Hematopoietic multipotent progenitor cell treated with erythropoietin and hydrocortisone succinate and interleukin-3 and kit ligand, for 8 days (in vitro differentiated cells): ENCODE data around the gene ZBTB1.
"Not testable (repeated sequence)": the region's sequence is repeated elsewhere in the genome, so short reads cannot be mapped to it uniquely, and the experiment has no call there.

Experiments
- DNase-seq: peaks from one replicate; pipeline ENCODE4 v3.0.0-alpha.2; 2015

ZBTB1 gene

DNA sequence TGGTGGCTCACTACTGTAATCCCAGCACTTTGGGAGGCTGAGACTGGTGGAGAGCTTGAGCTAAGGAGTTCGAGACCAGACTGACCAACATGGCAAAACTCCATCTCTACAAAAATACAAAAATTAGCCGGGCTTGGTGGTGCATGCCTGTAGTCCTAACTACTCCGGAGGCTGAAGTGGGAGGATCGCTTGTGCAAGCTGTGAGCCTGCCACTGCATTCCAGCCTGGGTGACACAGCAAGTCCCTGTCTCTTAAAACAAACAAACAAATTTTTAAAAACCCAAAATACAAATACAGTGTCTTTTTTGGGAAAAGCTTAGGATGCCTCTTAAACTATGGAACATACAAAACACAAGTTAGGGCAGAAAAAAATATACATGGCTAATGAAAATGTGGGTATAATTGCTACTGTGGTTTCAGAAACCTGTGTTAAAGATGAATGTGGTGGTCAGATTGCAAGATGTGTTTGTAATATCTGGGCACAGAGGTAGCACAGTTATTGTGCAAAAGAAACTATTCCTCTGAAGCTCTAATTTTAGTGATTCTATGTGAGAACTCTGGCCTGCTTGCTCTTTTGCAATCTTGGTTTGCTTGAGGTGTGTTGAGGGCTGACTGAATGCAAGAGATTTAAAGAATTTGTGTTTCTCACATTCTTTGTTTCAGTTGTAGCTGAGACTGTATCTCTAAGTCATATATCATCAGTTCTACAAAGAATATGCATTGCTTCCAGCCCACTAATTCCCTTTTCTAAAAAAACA is 32.1 kb downstream of the ZBTB1 start:
- DNase-seq = no peak

DNA sequence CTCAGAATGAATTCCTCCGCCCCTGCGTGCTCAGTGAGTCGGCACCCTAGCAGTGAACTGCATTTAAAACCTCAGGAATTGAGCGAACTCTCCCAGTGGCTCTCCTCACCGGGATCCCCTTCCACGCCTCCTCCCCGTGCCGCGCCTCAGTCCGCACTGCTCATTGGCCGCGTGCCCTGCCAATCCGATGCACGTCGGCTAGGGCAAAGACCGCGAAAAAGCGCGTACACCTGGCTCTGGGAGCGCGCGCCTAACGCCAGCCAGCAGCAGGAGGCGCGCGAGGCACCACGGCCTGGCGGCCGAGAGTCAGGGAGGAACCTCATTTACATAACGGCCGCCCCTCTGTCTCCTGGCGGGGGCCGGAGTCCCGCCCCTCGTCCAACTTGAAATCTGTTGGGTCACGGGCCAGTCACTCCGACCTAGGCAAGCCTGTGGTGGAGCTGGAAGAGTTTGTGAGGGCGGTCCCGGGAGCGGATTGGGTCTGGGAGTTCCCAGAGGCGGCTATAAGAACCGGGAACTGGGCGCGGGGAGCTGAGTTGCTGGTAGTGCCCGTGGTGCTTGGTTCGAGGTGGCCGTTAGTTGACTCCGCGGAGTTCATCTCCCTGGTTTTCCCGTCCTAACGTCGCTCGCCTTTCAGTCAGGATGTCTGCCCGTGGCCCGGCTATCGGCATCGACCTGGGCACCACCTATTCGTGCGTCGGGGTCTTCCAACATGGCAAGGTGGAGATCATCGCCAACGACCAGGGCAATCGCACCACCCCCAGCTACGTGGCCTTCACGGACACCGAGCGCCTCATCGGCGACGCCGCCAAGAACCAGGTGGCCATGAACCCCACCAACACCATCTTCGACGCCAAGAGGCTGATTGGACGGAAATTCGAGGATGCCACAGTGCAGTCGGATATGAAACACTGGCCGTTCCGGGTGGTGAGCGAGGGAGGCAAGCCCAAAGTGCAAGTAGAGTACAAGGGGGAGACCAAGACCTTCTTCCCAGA is 35.9 kb downstream of the ZBTB1 start, which contains the start of gene HSPA2:
Gene HSPA2, plus strand, starts transcription at position 534 of the 995 bp plus-strand sequence. Its CDS starts 109 bp downstream, at position 643.
- peak; percentile 98 for DNase-seq

GRCh38 chr14:64541261-64541971 is 36.8 kb downstream of the ZBTB1 start:
- no peak for DNase-seq

- no peak for DNase-seq
These were observed 37.6 kb downstream of the ZBTB1 start for GRCh38 chr14:64541972-64542835.

DNA sequence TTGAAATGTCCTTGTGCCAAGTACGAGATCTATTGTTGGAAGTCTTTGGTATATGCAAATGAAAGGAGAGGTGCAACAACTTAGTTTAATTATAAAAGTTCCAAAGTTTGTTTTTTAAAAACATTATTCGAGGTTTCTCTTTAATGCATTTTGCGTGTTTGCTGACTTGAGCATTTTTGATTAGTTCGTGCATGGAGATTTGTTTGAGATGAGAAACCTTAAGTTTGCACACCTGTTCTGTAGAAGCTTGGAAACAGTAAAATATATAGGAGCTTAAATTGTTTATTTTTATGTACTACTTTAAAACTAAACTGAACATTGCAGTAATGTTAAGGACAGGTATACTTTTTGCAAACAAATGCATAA is 38.2 kb downstream of the ZBTB1 start:
- no peak for DNase-seq

GRCh38 chr14:64544607-64545312 is 40.2 kb downstream of the ZBTB1 start:
- no peak for DNase-seq

GRCh38 chr14:64549016-64549415 is 44.4 kb downstream of the ZBTB1 start:
- DNase-seq = no peak

DNA sequence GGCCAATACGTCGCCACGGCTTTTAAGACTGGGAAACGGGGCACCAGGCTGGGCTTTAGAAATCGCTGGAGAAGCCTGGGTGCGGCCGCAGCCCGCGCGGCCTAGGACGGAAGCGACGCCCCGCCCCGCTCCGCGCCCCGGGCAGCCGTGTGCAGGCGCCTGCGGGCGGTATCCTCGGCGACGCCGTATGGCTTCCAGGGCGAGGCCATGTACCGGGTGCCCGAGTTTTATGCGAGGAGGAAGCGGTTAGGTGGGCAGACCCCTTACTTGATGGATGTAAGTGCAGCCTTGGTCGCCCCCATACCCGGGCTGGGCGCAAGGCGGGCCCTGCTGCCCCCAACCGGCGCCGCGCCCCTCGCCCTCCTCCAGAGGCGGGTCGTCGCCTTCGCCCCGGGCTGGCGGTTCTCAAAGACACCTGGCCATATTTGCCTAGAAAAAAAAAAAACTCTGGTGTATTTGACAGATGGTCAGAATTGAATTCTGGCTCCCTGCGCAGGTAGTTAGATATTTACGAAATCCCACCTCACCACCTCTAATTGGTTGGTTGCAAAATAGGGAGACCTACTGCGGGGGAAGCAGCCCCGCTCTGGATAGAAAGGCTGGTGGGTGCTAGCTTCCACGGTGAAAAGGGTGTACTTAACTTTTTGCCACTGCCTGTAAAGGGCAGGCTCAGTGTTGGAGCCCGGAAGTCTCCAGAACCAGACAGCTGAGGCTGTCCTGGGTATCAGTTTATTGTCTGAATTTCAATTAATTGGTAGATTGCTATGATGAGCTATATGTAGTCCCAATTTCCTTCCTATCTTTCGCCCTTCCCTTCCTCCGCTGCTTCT is 45.4 kb downstream of the ZBTB1 start, which contains the start of gene PPP1R36:
Gene PPP1R36, plus strand, starts transcription at position 171 of the 830 bp plus-strand sequence. Its CDS starts 37 bp downstream, at position 208.
- DNase-seq = peak; percentile 48

- no peak for DNase-seq
These were observed 46.2 kb downstream of the ZBTB1 start for GRCh38 chr14:64550621-64551333.

DNA sequence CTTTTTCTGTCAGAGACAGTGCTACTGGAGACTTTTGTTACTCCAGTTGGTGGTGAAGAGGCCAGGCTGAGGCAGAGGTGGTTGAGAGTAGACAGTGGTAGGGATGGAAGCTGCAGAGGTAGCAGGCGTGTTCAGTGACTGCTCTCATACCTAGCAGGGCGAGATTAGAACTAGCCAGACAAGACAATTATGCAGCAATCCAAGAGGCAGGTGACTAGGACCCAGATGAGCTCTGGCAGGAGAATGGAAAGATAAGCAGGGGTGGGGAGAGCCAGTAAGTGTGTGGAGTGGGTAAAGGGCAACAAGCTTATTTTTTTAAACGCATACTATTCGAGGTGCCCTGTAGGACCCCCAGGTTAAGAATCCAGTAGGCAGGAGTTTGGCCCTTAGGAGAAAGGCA is 50.0 kb downstream of the ZBTB1 start:
- DNase-seq = no peak

DNA sequence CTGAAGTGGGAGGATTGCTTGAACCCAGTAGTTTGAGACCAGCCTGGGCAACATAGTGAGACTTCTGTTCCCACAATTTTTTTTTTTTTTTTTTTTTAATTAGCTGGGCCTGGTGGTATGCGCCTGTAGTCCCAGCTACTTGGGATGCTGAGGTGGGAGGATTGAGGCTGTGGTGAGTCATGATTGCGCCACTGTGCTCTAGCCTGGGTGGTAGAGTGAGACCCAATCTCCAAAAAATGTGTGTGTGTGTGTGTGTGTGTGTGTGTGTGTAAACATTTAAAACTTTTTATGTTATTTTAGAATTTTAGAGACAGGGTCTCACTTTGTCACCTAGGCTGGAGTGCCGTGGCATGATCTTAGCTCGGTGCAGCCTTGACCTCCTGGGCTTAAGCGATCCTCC is 52.0 kb downstream of the ZBTB1 start:
- DNase-seq = no peak

GRCh38 chr14:64558216-64558615 is 53.6 kb downstream of the ZBTB1 start:
- DNase-seq = not testable (repeated sequence)

DNA sequence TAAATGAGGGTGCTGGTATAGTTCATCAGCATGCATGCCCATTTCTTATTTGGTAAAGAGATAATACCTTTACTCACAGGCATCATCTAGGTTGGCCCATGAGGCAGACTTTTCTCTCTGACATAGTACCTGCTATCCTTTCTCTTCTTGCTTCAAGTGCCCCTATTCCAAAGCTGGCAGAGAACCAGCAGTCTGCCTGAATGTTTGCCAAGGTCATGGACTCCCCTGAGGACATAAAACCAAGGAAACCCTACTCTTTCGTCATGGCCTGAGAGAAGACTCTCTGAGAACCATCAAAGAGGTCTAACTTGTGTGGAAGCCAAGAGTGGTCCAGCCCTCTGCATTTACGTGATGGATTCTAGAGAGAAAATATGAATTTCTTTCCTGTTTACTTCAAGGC is 57.1 kb downstream of the ZBTB1 start:
- no peak for DNase-seq

DNA sequence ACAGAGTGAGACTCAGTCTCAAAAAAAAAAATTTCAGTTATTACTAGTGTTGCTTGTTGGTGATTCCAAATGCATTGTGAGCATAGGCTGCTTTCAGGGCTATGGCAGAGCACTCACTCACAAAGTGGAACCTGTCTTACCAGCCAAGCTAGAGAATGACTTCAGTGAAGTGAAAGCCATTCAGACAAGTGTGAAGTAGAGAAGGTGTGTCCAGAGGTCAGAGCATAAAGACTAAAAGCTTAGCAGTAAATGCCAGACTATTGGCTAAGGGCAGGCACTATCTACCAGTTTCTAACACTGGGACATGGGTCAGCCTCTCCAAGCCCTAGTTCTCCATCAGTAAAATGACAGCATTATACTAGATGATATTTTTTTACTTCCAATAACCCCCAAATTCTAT is 57.9 kb downstream of the ZBTB1 start:
- no peak for DNase-seq

DNA sequence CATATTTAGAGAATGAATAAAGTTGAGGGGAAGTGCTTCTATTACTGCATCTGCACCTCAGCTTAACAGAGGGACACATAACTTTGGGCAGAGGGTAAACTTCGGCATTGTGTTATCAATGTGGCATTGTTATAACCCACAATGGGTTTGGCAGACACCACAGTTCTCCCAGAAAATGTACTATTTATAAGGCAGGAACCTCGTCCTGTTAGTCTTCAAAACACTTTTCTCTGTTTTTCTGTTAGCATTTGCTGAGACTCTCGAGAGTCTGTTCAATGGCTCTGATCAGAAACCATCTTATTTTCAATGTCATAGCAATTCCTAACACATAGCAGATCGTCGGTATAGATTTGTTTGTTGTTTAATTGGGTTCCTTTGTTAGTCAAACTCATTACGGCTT is 59.1 kb downstream of the ZBTB1 start:
- no peak for DNase-seq

DNA sequence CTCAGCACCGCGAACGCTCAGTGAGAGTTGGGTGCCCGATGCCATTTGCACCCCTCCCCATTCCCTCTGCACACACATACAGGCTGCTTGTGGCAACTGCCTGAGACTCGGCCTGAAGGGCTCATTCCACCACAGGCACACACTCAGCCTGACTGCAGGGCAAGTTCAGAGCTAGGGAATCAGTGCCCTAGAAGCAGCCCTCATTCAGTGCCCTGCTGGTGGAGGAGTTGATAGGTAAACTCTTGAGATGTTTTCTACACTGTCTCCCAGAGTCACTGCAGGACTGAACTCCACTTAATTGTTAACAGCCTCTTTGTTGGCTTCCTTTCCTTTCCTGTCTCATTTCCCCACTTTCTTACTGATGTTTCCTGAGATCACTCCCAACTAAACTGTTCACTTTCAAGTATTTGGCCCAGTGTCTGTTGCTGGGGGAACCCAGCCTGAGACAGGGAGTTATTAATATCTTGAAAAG is 62.1 kb downstream of the ZBTB1 start:
- no peak for DNase-seq

DNA sequence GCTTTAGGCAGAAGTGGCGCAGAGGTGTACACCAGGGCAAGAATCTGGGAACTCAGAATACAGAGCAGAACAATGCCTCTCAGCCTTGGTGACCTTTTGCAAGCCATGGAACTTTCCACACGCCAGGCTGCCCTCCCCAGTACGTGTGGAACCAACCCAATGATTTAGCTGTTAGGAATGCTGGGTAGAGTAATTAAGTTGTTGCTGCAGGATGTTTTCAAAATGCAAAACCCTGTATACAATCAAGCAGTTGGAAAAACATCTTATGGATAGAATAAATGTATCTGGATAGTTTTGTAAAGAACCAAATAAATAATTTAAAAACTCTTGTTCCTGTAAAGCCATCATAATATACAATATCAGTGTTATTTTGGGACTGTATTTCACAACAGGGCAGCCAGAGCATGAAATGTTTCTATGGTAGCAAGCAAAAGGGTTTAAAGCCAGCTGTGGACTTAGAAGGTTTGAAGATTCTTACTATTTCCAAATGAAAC is 64.6 kb downstream of the ZBTB1 start:
- no peak for DNase-seq

- DNase-seq = not testable (repeated sequence)
These were observed 65.1 kb downstream of the ZBTB1 start for GRCh38 chr14:64569646-64570045.

DNA sequence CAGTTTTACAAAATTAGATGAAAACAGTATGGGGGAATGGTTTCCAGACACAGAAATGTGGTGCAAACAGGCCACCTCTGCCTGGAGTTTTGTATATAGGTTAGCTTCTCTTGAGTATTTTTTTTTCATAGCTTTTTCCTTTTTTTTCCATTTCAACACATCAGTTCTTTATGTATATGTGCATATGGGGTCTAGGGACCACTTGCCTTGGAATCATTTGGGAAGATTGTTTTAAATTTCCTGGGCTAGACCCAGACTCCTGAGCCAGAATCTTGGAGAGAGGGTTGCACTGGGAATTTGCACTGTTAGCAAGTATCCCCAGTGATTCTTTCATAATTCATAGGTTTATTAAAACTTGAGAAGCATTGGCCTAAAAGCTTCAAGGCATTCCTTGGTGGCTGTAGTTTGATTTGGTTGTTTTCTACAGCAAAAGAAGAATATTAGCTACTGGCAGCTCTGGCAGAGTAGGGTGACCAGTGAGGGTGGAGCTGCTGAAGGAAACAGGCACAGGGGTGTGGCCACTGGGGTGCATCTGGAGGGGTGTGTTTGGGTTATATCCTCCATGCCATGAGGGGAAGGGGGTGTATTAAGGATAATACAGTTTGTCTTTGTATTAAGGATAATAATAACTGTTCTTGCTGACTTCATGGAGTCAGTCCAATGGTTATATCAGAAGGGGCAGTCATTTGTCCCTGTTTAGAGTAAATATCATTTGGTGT is 68.0 kb downstream of the ZBTB1 start:
- peak; percentile 71 for DNase-seq
